Kidney glomerular epithelial cell (primary cell): Measurements from ENCODE around the gene BAIAP2L2.
"Not testable (repeated sequence)": the region's sequence is repeated elsewhere in the genome, so short reads cannot be mapped to it uniquely, and the experiment has no call there.

Experiments used
- DNase-seq: peaks from one replicate; lab custom pipeline; 2025; lab: John Stamatoyannopoulos, UW

BAIAP2L2 gene

GRCh38 chr22:38081636-38081940, 28.9 kb downstream of the BAIAP2L2 start:
- DNase-seq: no peak

GRCh38 chr22:38080850-38081635, 29.4 kb downstream of the BAIAP2L2 start:
- DNase-seq: no peak

- no peak for DNase-seq
These were observed 30.0 kb downstream of the BAIAP2L2 start for GRCh38 chr22:38080474-38080849.

GRCh38 chr22:38079804-38080203, 30.7 kb downstream of the BAIAP2L2 start:
- no peak for DNase-seq

GRCh38 chr22:38079208-38079607, 31.3 kb downstream of the BAIAP2L2 start:
- DNase-seq: not testable (repeated sequence)

GRCh38 chr22:38078046-38078840, 32.2 kb downstream of the BAIAP2L2 start:
- DNase-seq: no peak

GRCh38 chr22:38077595-38077994, 32.9 kb downstream of the BAIAP2L2 start:
- no peak for DNase-seq

GRCh38 chr22:38077096-38077495, 33.4 kb downstream of the BAIAP2L2 start:
- no peak for DNase-seq

GRCh38 chr22:38075961-38076360, 34.5 kb downstream of the BAIAP2L2 start:
- DNase-seq: no peak

- no peak for DNase-seq
These were observed 35.2 kb downstream of the BAIAP2L2 start for GRCh38 chr22:38075105-38075825.

GRCh38 chr22:38074181-38075104, 36.0 kb downstream of the BAIAP2L2 start:
- no peak for DNase-seq

- DNase-seq: no peak
These were observed 37.0 kb downstream of the BAIAP2L2 start for GRCh38 chr22:38073150-38074130.

GRCh38 chr22:38072322-38073149, 37.9 kb downstream of the BAIAP2L2 start:
- no peak for DNase-seq

GRCh38 chr22:38071421-38072321, 38.8 kb downstream of the BAIAP2L2 start:
- no peak for DNase-seq

- no peak for DNase-seq
These were observed 40.1 kb downstream of the BAIAP2L2 start for GRCh38 chr22:38070250-38070921.

GRCh38 chr22:38069372-38070249, 40.9 kb downstream of the BAIAP2L2 start:
- no peak for DNase-seq
